Measurements from ENCODE around the gene MOV10L1.
A peak's percentile ranks its signal among the peaks of the same experiment; 100 is the strongest.
"Not testable (repeated sequence)": the region's sequence is repeated elsewhere in the genome, so short reads cannot be mapped to it uniquely, and the experiment has no call there.

Gene MOV10L1

DNA sequence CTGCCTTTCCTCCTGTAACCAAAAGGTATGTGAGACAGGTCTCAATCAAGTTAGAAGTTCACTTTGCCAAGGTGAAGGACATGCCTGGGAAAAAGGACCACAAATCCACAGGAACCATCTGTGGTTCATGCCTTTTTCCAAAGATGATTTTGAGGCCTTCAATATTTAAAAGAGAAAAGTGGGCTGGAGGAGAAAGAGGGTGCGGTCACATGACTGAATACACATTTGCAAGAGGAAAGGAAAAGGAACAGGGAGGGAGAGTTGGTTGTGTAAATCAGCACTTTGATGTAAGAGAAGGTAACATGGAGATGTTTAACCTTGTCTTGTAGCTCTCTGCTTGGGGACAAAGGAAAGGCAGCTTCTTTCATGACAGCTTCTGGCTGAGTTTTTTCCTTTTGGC lies 21.2 kb downstream of the MOV10L1 start:
- no peak for DNase-seq

- peak; percentile 17 to 82 for DNase-seq
These were observed 22.6 kb downstream of the MOV10L1 start for GRCh38 chr22:50112151-50113118.

DNA sequence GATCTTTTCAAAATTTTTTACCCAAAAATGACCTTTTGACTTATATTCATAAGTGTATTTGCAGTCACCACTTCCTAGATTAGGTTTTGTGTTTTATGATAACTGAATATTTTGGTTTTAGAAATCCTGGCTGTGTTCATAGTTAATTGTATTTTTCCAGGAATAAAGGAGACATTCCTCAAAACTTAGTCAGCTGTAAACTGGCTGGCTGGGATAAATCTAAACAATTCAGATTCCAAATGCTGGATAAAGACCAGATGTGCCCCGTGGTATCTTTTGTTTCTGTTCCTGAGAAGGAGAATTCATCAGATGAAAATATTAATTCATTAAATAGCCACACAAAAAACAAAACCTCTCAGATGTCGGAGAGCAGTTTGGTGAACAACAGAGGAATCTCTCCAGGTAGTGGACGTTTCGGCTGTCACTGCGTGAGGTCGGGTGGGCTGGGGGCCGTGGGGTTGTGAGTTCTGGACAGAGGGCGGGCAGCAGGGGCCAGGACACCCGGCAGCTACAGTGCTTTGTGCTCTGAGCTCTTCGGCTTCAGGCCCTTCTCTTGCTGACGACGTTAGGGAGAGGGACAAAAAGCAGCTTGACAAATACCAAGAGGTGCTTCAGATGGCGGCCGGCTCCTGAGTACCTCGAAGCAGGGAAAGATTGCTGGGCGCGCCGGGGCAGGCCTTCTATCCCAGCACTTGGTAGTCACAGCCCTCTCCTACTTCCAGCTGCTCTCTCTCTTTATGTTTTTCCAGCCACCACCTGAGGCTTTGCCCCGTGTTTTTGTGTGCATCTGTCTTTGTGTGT lies 24.6 kb downstream of the MOV10L1 start:
- DNase-seq: no peak

DNA sequence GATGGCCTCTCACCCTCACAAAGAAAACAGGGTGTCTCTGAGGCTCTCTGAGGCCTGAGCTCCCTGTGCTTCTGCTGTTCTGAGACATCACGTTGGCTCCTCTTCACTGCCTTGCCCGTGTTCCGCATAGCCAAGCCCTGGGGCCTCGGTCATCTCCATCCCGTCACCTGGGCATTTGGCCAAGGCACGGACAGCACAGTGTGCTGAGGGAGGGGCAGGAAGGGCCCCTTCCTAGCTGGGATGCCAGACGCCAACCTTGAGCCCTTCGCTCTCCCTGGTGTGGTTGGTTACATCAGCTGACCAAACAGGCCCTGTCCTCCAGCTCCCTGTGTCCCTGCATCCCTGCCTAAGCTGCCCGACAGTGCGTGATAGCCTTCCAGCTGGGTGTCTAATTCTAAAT lies 25.9 kb downstream of the MOV10L1 start:
- no peak for DNase-seq

- no peak for DNase-seq
These were observed 27.5 kb downstream of the MOV10L1 start for GRCh38 chr22:50117168-50117762.

DNA sequence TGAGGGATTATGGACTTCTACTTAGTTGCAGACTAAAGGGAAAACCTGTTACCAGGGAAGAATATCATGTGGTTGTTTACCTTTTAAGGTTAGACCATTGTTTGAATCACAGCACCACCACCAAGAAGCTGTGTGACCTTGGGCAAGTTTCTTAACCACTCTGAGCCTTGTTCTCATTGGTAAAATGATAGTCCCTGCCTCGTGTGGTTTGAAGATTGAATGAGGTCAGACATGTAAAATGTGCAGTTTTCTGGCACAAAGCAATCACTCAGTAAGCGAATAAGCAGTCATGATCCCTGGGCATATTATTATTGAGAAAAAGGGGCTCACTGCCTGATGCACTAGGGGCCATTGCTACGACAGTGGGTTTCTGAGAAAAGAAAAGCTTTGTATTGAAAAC lies 28.3 kb downstream of the MOV10L1 start:
- DNase-seq: no peak

DNA sequence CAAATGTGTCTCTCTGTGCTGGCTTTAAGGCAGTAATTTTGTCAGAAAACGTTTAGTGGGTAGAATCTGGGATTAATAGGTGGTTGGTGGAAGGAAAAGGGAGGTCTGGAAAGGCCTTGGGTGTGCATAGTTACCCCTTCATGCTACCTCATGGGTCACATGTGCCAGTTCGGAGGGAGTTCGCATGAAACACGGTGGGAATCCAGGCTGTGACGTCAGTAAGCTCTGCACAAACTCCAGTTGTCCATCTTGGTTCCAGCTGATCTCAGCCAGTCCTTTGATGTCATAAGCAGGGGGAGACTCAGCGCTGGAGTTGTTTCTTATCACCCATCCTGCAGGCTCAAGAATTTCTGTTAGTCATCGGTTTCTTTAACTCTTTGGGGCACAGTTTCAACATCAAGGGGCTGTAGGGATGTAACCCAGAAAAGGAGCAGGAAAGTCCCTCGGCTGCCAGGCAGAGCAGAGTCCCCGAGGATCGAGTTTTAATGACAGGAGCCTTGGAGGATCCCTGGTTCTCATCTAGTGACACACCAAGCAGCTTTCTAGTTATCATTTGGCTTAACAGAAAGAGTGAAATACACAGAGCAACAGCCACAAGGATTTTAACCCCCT lies 28.9 kb downstream of the MOV10L1 start:
- peak in 1 of 2 donors; percentile 10 for DNase-seq

GRCh38 chr22:50119169-50119767 lies 29.5 kb downstream of the MOV10L1 start:
- no peak for DNase-seq

DNA sequence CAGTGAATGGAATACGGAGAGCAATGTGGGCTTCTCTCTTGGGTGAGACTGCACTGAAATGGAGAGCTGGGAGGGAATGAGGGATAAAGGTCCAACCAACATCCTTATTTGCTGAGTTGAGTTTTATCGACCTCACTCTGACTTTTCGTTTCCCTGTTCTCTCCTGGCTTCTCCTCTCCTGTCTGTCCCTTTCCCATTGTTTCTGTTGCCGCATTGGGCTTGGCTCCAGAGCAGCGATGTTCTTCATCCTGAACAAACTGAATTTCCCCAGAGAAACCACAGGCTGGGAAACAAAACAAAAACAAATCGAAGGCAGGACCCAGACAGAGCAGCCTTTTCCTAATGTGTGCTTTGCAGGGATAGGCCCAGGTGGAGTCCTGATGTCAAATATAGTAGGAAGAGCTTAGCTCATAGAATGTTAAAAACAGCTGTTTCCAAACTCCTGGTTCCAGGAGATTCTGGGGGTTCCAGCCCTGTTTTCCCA lies 30.0 kb downstream of the MOV10L1 start:
- DNase-seq: no peak

GRCh38 chr22:50121202-50121740 lies 31.5 kb downstream of the MOV10L1 start:
- DNase-seq: no peak

DNA sequence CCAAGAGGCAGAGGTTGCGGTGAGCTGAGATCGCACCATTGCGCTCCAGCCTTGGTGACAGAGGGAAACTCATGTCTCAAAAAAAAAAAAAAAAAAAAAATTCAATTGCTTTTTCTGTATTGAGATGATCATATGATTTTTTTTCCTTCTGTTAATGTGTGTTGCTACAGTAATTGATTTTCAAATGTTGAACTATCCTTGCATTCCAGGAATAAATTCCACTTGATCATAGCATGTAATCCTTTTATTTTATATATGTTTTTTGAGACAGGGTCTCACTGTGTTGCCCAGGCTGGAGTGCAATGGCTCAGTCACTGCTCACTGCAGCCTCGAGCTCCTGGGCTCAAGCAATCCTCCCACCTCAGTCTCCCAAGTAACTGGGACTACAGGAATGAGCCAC lies 33.3 kb downstream of the MOV10L1 start:
- DNase-seq: no peak

DNA sequence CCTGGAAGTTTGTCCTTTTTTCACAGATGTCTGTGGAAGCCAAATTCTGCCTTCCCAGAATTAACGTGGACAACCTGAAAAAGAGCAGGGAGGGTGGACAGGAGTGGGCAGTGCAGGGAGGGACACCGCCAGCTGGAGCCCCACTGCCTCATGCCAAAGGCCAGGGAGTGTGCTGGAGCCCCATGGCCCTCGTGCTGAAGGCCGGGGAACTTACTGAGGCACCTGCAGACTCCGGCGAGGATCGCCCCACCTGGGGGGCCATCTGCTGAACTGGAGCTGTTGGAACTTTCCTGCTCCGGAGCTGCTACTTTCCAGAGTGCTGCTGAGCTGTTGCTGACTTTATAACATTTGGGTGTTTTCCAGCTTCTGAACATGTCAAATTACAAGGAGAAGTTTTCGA lies 35.2 kb downstream of the MOV10L1 start:
- DNase-seq: no peak

GRCh38 chr22:50129121-50129736 lies 39.4 kb downstream of the MOV10L1 start:
- DNase-seq: no peak

- no peak for DNase-seq
These were observed 42.1 kb downstream of the MOV10L1 start for GRCh38 chr22:50131894-50132293.

- DNase-seq: no peak
These were observed 44.7 kb downstream of the MOV10L1 start for GRCh38 chr22:50134481-50134880.

- no peak for DNase-seq
These were observed 46.8 kb downstream of the MOV10L1 start for GRCh38 chr22:50136581-50137015.

DNA sequence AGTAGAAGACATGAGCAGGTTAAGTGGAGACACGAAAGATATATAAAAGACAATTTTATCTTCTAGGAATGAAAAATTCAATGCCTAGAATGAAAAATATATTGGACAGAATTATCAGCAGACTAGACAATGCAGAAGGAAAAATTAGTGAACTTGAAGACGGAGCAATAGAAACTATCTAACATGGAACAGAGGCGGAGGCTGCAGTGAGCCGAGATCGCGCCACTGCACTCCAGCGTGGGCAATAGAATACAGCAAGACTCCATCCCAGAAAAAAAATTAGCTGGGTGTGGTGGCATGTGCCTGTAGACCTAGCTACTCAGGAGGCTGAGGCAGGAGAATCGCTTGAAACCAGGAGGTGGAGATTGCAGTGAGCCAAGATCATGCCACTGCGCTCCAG lies 47.5 kb downstream of the MOV10L1 start:
- DNase-seq: not testable (repeated sequence)

DNA sequence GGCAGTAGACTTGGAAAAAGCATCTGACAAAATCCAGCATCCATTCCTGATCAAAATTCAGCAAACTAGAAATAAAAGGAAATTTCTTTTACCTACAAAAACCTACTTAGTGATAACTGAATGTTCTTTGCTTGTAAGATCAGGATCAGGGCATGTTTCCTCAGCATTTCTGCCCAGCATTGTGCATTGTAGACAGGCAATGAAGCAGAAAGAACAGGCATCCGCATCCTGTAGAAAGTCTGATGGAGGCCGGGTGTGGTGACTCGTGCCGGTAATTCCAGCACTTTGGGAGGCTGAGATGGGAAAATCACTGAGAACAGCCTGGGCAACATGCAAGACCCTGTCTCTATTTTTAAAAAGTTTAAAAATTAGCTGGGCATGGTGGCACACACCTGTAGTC lies 48.2 kb downstream of the MOV10L1 start:
- DNase-seq: no peak

- DNase-seq: no peak
These were observed 49.2 kb downstream of the MOV10L1 start for GRCh38 chr22:50138988-50139387.

- no peak for DNase-seq
These were observed 50.1 kb downstream of the MOV10L1 start for GRCh38 chr22:50139843-50140415.

DNA sequence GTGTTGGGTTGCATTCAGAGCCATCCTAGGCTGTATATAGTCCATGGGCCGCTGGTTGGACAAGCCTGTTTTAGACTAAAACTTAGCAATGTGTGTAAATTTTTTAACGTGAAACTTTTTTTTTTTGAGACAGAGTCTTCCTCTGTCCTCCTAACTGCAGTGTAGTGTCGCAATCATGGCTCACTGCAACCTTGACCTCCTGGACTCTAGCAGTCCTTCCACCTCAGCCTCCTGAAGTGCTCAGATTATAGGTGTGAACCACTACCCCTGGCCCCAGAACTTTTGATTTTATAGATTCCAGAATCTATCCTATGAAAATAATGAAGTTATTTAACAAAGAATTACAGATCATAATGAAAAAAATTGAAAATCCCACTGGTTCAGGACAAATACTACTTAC lies 50.8 kb downstream of the MOV10L1 start:
- DNase-seq: no peak

Data from bone marrow (tissue), 2 donors.